Astrocyte of the spinal cord (primary cell): Measurements from ENCODE around the gene ANO3.

Source experiments
- DNase-seq: peaks from one replicate; pipeline ENCODE4 v3.0.0; 2011; ENCODE audit warnings: low read depth, low spot score
- H3K4me3 ChIP-seq: 2 replicates; pipeline ENCODE4 v1.5.1; 2011; ENCODE audit warnings: low read depth, mild to moderate bottlenecking, low read length, moderate library complexity
- in situ Hi-C: cut with HindIII; loops from 2 replicates; pipeline ENCODE4 v1.10.0; 2017; ENCODE audit warnings: low sequenced_read_pairs
- TF ChIP-seq, protein P1 (sequence below): IDR thresholded peaks from 2 replicates; pipeline ENCODE4 v1.5.1; 2012; ENCODE audit warnings: low read depth, mild to moderate bottlenecking, low read length, inconsistent platforms

ANO3 gene

DNA sequence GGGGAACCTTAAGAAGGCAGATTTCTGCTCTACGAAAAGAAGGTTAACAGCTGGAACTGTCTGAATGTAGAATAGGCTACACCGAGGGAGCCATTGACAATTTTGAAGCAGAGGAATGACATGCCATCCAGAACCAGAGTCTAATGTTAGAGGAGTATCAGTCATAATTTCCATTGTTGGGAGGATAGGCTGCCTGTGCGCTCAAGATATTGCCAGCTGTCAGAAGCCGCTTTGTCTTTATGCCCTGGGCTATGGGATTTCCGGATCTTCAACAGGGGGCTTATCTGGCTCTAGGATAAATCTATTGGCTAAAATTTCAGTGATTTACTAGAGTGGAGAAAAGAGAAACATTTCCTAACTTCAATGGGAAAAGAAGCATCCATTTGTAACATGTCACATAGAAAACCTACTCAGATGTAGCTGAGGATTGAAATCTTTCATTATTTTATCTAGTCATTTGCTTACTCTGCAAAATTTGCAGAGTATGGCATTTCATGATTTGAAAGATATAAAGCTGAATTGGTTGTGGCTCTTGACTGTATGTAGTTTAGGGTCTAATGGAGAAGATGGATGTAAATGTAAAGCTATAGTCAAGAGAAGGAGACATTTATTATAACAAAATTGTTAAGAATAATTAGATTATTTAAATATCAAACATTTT is 78.9 kb downstream of the ANO3 start:
- no peak overlapping the region for H3K4me3 ChIP-seq
- TF ChIP-seq, protein P1, sequence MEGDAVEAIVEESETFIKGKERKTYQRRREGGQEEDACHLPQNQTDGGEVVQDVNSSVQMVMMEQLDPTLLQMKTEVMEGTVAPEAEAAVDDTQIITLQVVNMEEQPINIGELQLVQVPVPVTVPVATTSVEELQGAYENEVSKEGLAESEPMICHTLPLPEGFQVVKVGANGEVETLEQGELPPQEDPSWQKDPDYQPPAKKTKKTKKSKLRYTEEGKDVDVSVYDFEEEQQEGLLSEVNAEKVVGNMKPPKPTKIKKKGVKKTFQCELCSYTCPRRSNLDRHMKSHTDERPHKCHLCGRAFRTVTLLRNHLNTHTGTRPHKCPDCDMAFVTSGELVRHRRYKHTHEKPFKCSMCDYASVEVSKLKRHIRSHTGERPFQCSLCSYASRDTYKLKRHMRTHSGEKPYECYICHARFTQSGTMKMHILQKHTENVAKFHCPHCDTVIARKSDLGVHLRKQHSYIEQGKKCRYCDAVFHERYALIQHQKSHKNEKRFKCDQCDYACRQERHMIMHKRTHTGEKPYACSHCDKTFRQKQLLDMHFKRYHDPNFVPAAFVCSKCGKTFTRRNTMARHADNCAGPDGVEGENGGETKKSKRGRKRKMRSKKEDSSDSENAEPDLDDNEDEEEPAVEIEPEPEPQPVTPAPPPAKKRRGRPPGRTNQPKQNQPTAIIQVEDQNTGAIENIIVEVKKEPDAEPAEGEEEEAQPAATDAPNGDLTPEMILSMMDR, result no peak
- in situ Hi-C loops, result no loop called here
- DNase-seq, result no peak

DNA sequence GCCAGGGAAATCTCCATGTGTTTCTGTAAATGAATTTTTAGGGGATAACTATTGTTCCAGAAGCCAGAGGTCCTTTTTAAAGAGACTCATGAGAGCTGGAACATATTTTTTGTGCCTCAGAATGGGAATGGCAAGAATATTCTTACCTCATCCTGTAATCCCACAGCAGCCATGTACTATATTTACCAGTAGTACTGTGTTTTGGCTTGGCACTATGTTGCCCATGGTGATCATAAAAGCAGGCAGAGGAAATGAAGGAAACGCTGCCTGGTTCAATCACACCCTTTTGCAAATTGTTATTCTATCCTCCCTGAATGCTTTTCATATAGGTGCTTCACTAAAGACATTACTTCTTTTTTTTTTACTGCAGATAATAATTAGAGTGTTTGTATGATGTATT is 81.0 kb downstream of the ANO3 start:
- no peak overlapping the region for H3K4me3 ChIP-seq
- TF ChIP-seq, protein P1, result no peak
- DNase-seq, result no peak
- in situ Hi-C loops, result no loop called here

DNA sequence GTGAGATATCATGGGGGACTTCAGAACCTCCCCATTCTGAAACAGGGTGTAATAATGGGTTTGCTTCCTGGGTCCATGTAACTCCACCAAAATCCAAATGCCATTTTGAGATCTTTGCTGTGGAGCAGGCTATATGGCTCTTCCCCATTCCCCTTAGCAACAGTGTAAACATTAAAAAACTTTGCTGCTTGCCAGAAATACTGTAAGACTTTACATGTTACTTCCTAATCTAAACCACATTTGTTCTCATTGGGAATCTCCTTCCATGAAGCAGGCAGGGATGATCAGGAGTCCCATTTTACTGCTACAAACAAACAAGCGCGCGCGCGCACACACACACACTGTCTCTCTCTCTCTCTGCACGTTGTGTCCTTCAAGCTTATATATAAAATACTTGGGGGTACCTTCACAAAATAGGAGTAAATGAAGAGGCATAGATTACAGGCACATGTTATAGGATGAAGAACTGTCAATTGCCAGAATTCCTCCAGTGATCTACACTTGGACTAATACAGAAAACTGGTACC is 86.5 kb downstream of the ANO3 start:
- TF ChIP-seq, protein P1, result no peak
- no peak for DNase-seq
- H3K4me3 ChIP-seq, result no peak overlapping the region
- in situ Hi-C loops, result no loop called here

DNA sequence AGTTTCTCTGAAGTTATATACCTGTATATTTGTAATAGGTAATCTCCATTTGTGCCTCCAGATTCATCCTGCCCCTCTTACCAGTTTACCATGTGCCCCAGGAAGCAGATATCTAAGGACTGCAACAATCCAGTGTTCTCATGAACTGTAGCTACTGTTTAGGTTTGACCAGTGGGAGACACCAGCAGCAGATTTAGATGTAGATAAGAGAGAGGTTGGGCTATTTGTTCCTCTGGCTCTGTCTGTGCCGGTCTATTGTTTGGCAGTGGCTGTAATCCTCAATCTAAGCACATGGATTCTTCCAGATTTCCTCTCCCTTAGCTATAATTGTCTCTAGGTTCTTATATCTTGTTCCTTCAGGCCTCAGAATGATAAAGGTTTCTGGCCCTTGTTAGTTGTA is 88.4 kb downstream of the ANO3 start:
- H3K4me3 ChIP-seq, result no peak overlapping the region
- no peak for DNase-seq
- in situ Hi-C loops, result no loop called here
- TF ChIP-seq, protein P1, result no peak

DNA sequence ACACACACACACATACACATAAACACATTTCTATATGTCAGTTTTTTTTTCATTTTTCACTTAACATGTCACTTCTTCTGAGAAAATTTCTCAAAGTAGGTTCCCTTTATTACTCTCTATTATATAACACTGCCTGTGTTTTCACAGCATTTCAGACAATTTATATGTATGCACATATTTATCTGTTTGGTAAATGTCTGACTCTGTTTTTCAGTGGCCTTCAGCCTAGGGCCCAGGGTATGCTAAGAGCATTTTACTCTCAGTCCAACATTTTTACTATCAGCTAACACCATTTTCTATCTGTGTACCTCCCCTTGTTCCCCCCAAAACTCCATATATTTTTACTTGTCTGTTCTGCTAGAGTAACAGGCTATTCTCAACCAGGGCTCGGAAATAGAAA is 92.3 kb downstream of the ANO3 start:
- TF ChIP-seq, protein P1, result no peak
- in situ Hi-C loops, result no loop called here
- H3K4me3 ChIP-seq, result no peak overlapping the region
- DNase-seq, result no peak

DNA sequence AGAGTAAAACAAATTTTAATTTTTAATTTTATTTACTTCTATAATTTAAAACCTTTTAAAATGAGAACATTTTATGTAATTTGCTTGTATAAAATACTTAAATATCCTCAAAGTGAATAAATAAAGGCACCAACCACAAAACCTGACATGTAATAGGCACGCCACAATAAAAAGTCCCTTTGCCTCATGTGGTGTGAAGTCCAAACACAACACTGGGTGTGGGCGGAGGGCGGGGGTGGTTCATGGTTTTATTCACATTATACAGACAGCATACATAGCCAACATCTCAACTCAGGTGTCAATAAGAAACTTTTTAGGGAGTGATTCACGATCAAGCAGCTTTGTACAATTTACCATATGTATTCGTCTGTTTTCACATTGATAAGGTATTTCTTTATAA is 107.9 kb downstream of the ANO3 start:
- H3K4me3 ChIP-seq, result no peak overlapping the region
- no peak for DNase-seq
- TF ChIP-seq, protein P1, result no peak
- in situ Hi-C loops, result no loop called here
